Embryonic facial prominence (tissue), 1 donor: ENCODE data around the gene HDGF.
A peak's percentile ranks its signal among the peaks of the same experiment; 100 is the strongest.

Experiments used
- DNase-seq: peaks from one replicate; pipeline ENCODE4 v3.0.0-alpha.2; 2016; ENCODE audit errors: extremely low spot score

HDGF gene

GRCh38 chr1:156725683-156726280, 25.7 kb downstream of the HDGF start:
- peak; percentile 70 for DNase-seq

GRCh38 chr1:156721535-156721934, 29.9 kb downstream of the HDGF start:
- DNase-seq = no peak

GRCh38 chr1:156721131-156721530, 30.3 kb downstream of the HDGF start:
- no peak for DNase-seq

GRCh38 chr1:156717351-156717750, 34.1 kb downstream of the HDGF start:
- DNase-seq = no peak

GRCh38 chr1:156714830-156715229, 36.6 kb downstream of the HDGF start:
- DNase-seq = no peak

GRCh38 chr1:156712626-156713025, 38.8 kb downstream of the HDGF start:
- DNase-seq = no peak

- DNase-seq = no peak
Measured at GRCh38 chr1:156711011-156711817, 40.3 kb downstream of the HDGF start.

- no peak for DNase-seq
Measured at GRCh38 chr1:156709757-156710489, 41.6 kb downstream of the HDGF start.

GRCh38 chr1:156709031-156709430, 42.4 kb downstream of the HDGF start:
- no peak for DNase-seq

GRCh38 chr1:156708218-156708661, 43.2 kb downstream of the HDGF start:
- DNase-seq = no peak

GRCh38 chr1:156707417-156708217, 43.9 kb downstream of the HDGF start:
- DNase-seq = no peak

- no peak for DNase-seq
Measured at GRCh38 chr1:156706657-156707416, 44.6 kb downstream of the HDGF start.

- DNase-seq = peak; percentile 81
Measured at GRCh38 chr1:156705918-156706656, 45.4 kb downstream of the HDGF start.

GRCh38 chr1:156705321-156705917, 46.1 kb downstream of the HDGF start, which contains the start of gene CRABP2:
Gene CRABP2, minus strand, starts transcription at chr1:156705583. Its CDS starts 137 bp downstream, at chr1:156705446.
- no peak for DNase-seq

- DNase-seq = no peak
Measured at GRCh38 chr1:156704930-156705320, 46.5 kb downstream of the HDGF start.

GRCh38 chr1:156704166-156704711, 47.2 kb downstream of the HDGF start:
- DNase-seq = no peak

- no peak for DNase-seq
Measured at GRCh38 chr1:156703741-156704140, 47.7 kb downstream of the HDGF start.

GRCh38 chr1:156703336-156703735, 48.1 kb downstream of the HDGF start:
- DNase-seq = no peak

GRCh38 chr1:156700736-156701531, 50.5 kb downstream of the HDGF start:
- no peak for DNase-seq
